Glutamatergic neuron (in vitro differentiated cells): ENCODE data around the gene SPIRE2. TPM values are rescaled to one million over a fixed set of nuclear protein-coding genes. Genes with fewer than 3 reads are reported as not detected.

Experiments used
- DNase-seq: peaks from one replicate; pipeline ENCODE4 v3.0.0; 2022
- H3K27ac Mint-ChIP-seq: one replicate; pipeline ENCODE4 v1.8.0; 2020; ENCODE audit warnings: mild to moderate bottlenecking, mixed read lengths, inconsistent platforms; ENCODE audit not compliant: unreplicated experiment
- H3K27me3 Mint-ChIP-seq: one replicate; pipeline ENCODE4 v1.8.0; 2020; ENCODE audit warnings: mild to moderate bottlenecking, moderate library complexity, mixed read lengths, inconsistent platforms; ENCODE audit not compliant: unreplicated experiment
- H3K36me3 Mint-ChIP-seq: one replicate; pipeline ENCODE4 v1.8.0; 2020; ENCODE audit warnings: mild to moderate bottlenecking, mixed read lengths, inconsistent platforms; ENCODE audit not compliant: unreplicated experiment
- H3K4me1 Mint-ChIP-seq: one replicate; pipeline ENCODE4 v1.8.0; 2020; ENCODE audit warnings: mild to moderate bottlenecking, low read depth, mixed read lengths, inconsistent platforms; ENCODE audit not compliant: unreplicated experiment
- H3K4me3 Mint-ChIP-seq: one replicate; pipeline ENCODE4 v1.8.0; 2020; ENCODE audit warnings: mild to moderate bottlenecking, mixed read lengths, inconsistent platforms; ENCODE audit not compliant: unreplicated experiment
- H3K9me3 Mint-ChIP-seq: one replicate; pipeline ENCODE4 v1.8.0; 2020; ENCODE audit warnings: mild to moderate bottlenecking, moderate library complexity, mixed read lengths, inconsistent platforms; ENCODE audit not compliant: unreplicated experiment
- CTCF ChIP-seq: fragments of 200-600 bp; sonication (generic); IDR thresholded peaks from one replicate; pipeline ENCODE4 v1.5.0; 2021; ENCODE audit not compliant: partially characterized antibody, unreplicated experiment
- total RNA-seq: library from RNA; stranded (reverse); fragmentation: NEBNext Ultra II Directional; extraction: Animal tissue kit (Norgen Biotek cat#: 25700); gene quantifications from one replicate; pipeline ENCODE4 v1.2.1, GENCODE V29; 2021; ENCODE audit not compliant: unreplicated experiment

Gene SPIRE2
- total RNA-seq, 1 donor from 2014 or later = 39.2 TPM

DNA sequence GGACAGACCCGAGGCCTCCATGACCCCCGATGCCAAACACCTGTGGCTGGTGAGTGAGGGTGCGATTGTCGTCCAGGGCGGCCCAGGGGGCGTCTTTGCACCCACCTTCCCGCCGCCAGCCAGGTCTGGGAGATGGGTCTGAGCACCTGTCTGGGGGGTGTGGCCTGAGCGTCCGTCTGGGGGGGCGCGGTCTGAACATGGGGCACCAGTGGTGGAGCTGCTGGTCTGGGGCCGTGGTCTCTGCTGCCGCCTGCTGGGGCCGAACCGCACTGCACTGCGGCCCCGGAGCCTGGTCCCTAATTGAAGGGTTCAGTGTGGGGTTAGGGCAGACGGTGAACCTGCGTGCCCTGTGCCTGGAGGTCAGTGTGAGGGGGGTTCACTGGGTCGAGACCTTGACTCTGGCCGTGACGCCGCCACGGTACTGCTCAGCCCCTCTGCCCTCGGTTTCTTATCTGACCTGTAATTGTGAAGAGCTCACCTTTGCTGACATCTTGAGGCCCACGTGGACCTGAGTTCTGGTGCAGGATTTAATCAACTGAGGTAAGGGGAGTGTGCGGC lies 32.6 kb downstream of the SPIRE2 start:
- no peak overlapping the region for H3K27ac Mint-ChIP-seq
- no peaks in the 10 kb centered on the region for H3K9me3 Mint-ChIP-seq
- H3K4me1 Mint-ChIP-seq = peaks cover 21% of the 10 kb centered on the region
- peak; percentile 97 for TF ChIP-seq CTCF
- DNase-seq = peak; percentile 75
- H3K4me3 Mint-ChIP-seq = no peak overlapping the region
- H3K36me3 Mint-ChIP-seq = peaks cover 6% of the 10 kb centered on the region
- peaks cover 8% of the 10 kb centered on the region for H3K27me3 Mint-ChIP-seq

GRCh38 chr16:89861648-89862047 lies 33.4 kb downstream of the SPIRE2 start:
- no peak overlapping the region for H3K4me3 Mint-ChIP-seq
- H3K9me3 Mint-ChIP-seq = no peaks in the 10 kb centered on the region
- no peak for DNase-seq
- TF ChIP-seq CTCF = no peak
- peaks cover 6% of the 10 kb centered on the region for H3K36me3 Mint-ChIP-seq
- H3K27ac Mint-ChIP-seq = no peak overlapping the region
- H3K27me3 Mint-ChIP-seq = peaks cover 8% of the 10 kb centered on the region
- H3K4me1 Mint-ChIP-seq = peaks cover 21% of the 10 kb centered on the region

DNA sequence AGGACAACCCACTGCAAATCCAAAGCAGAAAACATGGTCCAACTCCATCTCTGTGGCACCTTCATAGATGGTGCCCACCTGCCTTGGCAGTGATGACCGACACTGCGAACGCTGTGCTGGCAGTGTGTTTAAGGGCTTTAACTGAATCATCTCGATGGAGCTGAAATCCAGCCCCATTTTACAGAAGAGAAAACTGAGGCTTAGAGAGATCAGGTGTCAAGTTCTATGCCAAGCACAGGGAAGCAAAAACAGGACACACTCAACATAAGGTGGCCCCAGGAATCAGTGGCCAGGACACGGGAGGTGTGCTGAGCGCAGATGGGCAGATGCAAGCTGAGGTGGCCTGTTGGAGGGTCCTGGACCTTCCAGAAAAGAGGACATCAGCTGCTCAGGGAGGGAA lies 34.5 kb downstream of the SPIRE2 start:
- DNase-seq = no peak
- Mint-ChIP-seq H3K4me1 (peaks cover 21% of the 10 kb centered on the region), H3K9me3 (peaks cover 4% of the 10 kb centered on the region), H3K27me3 (peaks cover 8% of the 10 kb centered on the region), H3K36me3 (peaks cover 6% of the 10 kb centered on the region), H3K4me3 (peak overlapping the region; percentile 52), H3K27ac (no peak overlapping the region)
- TF ChIP-seq CTCF = no peak

DNA sequence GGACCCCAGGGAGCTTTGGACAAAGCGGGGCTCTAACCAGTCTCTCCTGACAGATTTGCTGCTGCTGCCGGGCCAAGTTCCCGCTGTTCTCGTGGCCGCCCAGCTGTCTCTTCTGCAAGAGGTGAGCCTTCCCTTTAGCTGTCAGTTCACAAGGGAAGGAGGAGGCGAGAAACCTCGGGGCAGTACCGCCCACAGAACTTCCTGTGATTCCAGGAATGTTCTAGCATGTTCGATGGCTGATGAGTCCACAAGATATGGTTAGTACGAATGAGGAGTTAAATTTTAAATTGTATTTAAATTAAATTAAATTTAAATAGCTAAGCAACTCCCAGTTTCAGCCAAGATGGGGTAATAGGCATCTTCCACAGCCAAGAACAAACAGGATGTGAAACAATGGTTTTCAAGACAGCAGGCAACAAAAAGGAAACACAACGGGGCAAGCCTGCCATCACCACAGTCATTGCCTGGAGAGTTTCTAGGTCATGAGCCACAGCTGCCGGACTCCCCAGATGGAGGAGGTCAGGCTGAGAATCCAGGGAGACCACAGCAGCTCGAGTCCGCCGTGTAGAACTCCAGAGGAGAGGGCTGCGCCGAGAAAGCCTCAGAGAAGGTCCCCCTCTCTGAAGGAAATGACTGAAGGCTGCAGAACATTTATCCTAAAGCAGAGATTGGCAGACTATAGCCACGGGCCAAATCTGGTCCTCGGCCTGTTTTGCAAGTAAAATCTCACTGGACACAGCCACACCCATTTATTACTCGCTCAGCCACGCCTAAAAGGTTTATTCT lies 35.7 kb downstream of the SPIRE2 start:
- Mint-ChIP-seq H3K27me3 (peaks cover 8% of the 10 kb centered on the region), H3K4me1 (peaks cover 21% of the 10 kb centered on the region), H3K4me3 (peak overlapping the region; percentile 52), H3K36me3 (peaks cover 6% of the 10 kb centered on the region), H3K9me3 (peaks cover 4% of the 10 kb centered on the region), H3K27ac (peak overlapping the region; percentile 64)
- peak; percentile 53 for DNase-seq
- TF ChIP-seq CTCF = no peak

GRCh38 chr16:89864527-89864820 lies 36.2 kb downstream of the SPIRE2 start:
- DNase-seq = no peak
- peaks cover 21% of the 10 kb centered on the region for H3K4me1 Mint-ChIP-seq
- no peak for TF ChIP-seq CTCF
- H3K9me3 Mint-ChIP-seq = peaks cover 4% of the 10 kb centered on the region
- H3K36me3 Mint-ChIP-seq = peaks cover 6% of the 10 kb centered on the region
- H3K4me3 Mint-ChIP-seq = no peak overlapping the region
- no peak overlapping the region for H3K27ac Mint-ChIP-seq
- peaks cover 8% of the 10 kb centered on the region for H3K27me3 Mint-ChIP-seq
